IMR-90 (cell line): ENCODE measurements around the gene GATA6. TPM values are rescaled to one million over a fixed set of nuclear protein-coding genes. Genes with fewer than 3 reads are reported as not detected.

ENCODE experiments used
- ATAC-seq: fragments of 200-7000 bp; cut with Tn5 transposase; 2 replicates; pipeline ENCODE4 v1.9.1; 2020; ENCODE audit warnings: low read depth, mild to moderate bottlenecking, moderate library complexity
- BruUV-seq: library from RNA; stranded (reverse); fragments of 400-500 nt; replicated peaks from 2 replicates; lab custom pipeline; 2021; lab: Mats Ljungman, UMichigan
- CTCF ChIA-PET: fragments of 300-600 bp; formaldehyde crosslinking; extraction: SDS; loops from one replicate; lab custom pipeline; 2021; ENCODE audit warnings: antibody characterized with exemption; lab: Yijun Ruan, JAX
- POLR2A ChIA-PET: fragments of 300-600 bp; sonication (Branson Sonifier 250); formaldehyde crosslinking; loops from one replicate; lab custom pipeline; 2022; ENCODE audit warnings: antibody characterized with exemption; ENCODE audit not compliant: unreplicated experiment; lab: Charles Lee
- DNase-seq: peaks from one replicate; pipeline ENCODE4 v3.0.0; 2013
- H2AFZ ChIP-seq: replicated peaks from 2 replicates; pipeline ENCODE3; 2013; ENCODE audit warnings: low read length, mild to moderate bottlenecking; ENCODE audit not compliant: poor library complexity
- H2AK5ac ChIP-seq: 2 replicates; pipeline ENCODE4 v1.6.1; 2013; ENCODE audit warnings: low read depth, low read length, inconsistent platforms
- H2AK9ac ChIP-seq: replicated peaks from 2 replicates; pipeline ENCODE3; 2013; ENCODE audit warnings: mild to moderate bottlenecking, low read depth, low read length, moderate library complexity; ENCODE audit not compliant: poor library complexity
- H2BK120ac ChIP-seq: 2 replicates; pipeline ENCODE4 v1.6.1; 2013; ENCODE audit warnings: low read depth, low read length, inconsistent platforms
- H2BK15ac ChIP-seq: 3 replicates; pipeline ENCODE4 v1.6.1; 2013; ENCODE audit warnings: low read depth, low read length, inconsistent platforms
- H2BK20ac ChIP-seq: 2 replicates; pipeline ENCODE4 v1.6.1; 2013; ENCODE audit warnings: low read depth, mild to moderate bottlenecking, inconsistent platforms, low read length, moderate library complexity
- H2BK5ac ChIP-seq: 2 replicates; pipeline ENCODE4 v1.6.1; 2013; ENCODE audit warnings: mild to moderate bottlenecking, low read depth, low read length, inconsistent platforms; ENCODE audit not compliant: poor library complexity, severe bottlenecking
- H3K14ac ChIP-seq: replicated peaks from 2 replicates; pipeline ENCODE4 v1.6.1; 2013; ENCODE audit warnings: low read depth, low read length, inconsistent platforms
- H3K18ac ChIP-seq: 2 replicates; pipeline ENCODE4 v1.6.1; 2013; ENCODE audit warnings: low read depth, low read length, control low read depth
- H3K23ac ChIP-seq: 2 replicates; pipeline ENCODE4 v1.6.1; 2013; ENCODE audit warnings: low read depth, low read length, inconsistent platforms
- H3K27ac ChIP-seq: 2 replicates; pipeline ENCODE4 v1.5.1; 2013; ENCODE audit warnings: mild to moderate bottlenecking, control low read depth, low read length; ENCODE audit not compliant: insufficient read depth
- H3K27me3 ChIP-seq: 2 replicates; pipeline ENCODE4 v1.6.1; 2013; ENCODE audit warnings: low read length; ENCODE audit not compliant: control insufficient read depth, insufficient read depth
- H3K36me3 ChIP-seq: 2 replicates; pipeline ENCODE4 v1.6.1; 2013; ENCODE audit warnings: low read length, mixed read lengths; ENCODE audit not compliant: control insufficient read depth, insufficient read depth
- H3K4ac ChIP-seq: 2 replicates; pipeline ENCODE4 v1.6.1; 2013; ENCODE audit warnings: low read depth, low read length, inconsistent platforms
- H3K4me1 ChIP-seq: 2 replicates; pipeline ENCODE4 v1.6.1; 2013; ENCODE audit warnings: low read length, mixed read lengths; ENCODE audit not compliant: control insufficient read depth, insufficient read depth
- H3K4me2 ChIP-seq: 2 replicates; pipeline ENCODE4 v1.6.1; 2013; ENCODE audit warnings: low read depth, mild to moderate bottlenecking, control low read depth, low read length, moderate library complexity
- H3K4me3 ChIP-seq: 2 replicates; pipeline ENCODE4 v1.5.1; 2013; ENCODE audit warnings: low read depth, mild to moderate bottlenecking, control low read depth, low read length, moderate library complexity; ENCODE audit not compliant: insufficient read depth
- H3K56ac ChIP-seq: 2 replicates; pipeline ENCODE4 v1.6.1; 2013; ENCODE audit warnings: low read length, inconsistent platforms; ENCODE audit not compliant: insufficient read depth; ENCODE audit errors: extremely low read depth
- H3K79me1 ChIP-seq, 2 experiments: 2 replicates each; pipeline ENCODE4 v1.6.1; 2013; ENCODE audit warnings: low read length in 2 of 2, inconsistent platforms in 1 of 2, low read depth in 1 of 2
- H3K9ac ChIP-seq: 2 replicates; pipeline ENCODE4 v1.6.1; 2013; ENCODE audit warnings: low read depth, low read length, control low read depth
- H3K9me1 ChIP-seq: 2 replicates; pipeline ENCODE4 v1.6.1; 2013; ENCODE audit warnings: low read length, inconsistent platforms; ENCODE audit not compliant: insufficient read depth
- H3K9me3 ChIP-seq: 2 replicates; pipeline ENCODE4 v1.6.1; 2013; ENCODE audit warnings: low read length; ENCODE audit not compliant: control insufficient read depth, insufficient read depth
- H4K20me1 ChIP-seq: 2 replicates; pipeline ENCODE4 v1.6.1; 2013; ENCODE audit warnings: low read length, inconsistent platforms; ENCODE audit not compliant: insufficient read depth
- H4K5ac ChIP-seq: 2 replicates; pipeline ENCODE4 v1.6.1; 2013; ENCODE audit warnings: mild to moderate bottlenecking, low read depth, low read length, control low read depth
- H4K8ac ChIP-seq, 2 experiments: 2 replicates each; pipeline ENCODE4 v1.6.1; 2013; ENCODE audit warnings: low read depth in 2 of 2, low read length in 2 of 2, control low read depth in 1 of 2, inconsistent platforms in 1 of 2
- H4K91ac ChIP-seq: 2 replicates; pipeline ENCODE4 v1.6.1; 2013; ENCODE audit warnings: low read depth, low read length, inconsistent platforms; ENCODE audit not compliant: insufficient read depth
- FOS ChIP-seq: fragments of 150-350 bp; IDR thresholded peaks from 2 replicates; pipeline ENCODE4 v1.6.1; 2016; ENCODE audit warnings: low read depth, low read length
- MAZ ChIP-seq: IDR thresholded peaks from 2 replicates; pipeline ENCODE4 v1.6.1; 2012; ENCODE audit warnings: low read depth, mild to moderate bottlenecking, low read length, improper control_type of control experiment, moderate library complexity, borderline replicate concordance
- RAD21 ChIP-seq: IDR thresholded peaks from 2 replicates; pipeline ENCODE4 v1.6.1; 2012; ENCODE audit warnings: low read length, improper control_type of control experiment
- RFX5 ChIP-seq: IDR thresholded peaks from 2 replicates; pipeline ENCODE4 v1.8.0; 2012; ENCODE audit warnings: low read depth, mild to moderate bottlenecking, low read length, moderate library complexity
- SMC3 ChIP-seq: fragments of 150-350 bp; IDR thresholded peaks from 2 replicates; pipeline ENCODE4 v1.6.1; 2016; ENCODE audit warnings: low read depth, mild to moderate bottlenecking, antibody characterized with exemption, low read length, moderate library complexity
- WGBS, 2 experiments: methylation state at CpG; one replicate each; pipeline versions ENCODE4 v1.1.5 to v1.1.7; 2013; ENCODE audit warnings: missing lambda C conversion rate in 2 of 2; ENCODE audit not compliant: insufficient read length in 1 of 2; ENCODE audit errors: extremely low coverage in 2 of 2; 5-methylcytosine and 5-hydroxymethylcytosine counted together
- dilution Hi-C: fragments of 300-500 bp; cut with HindIII; formaldehyde crosslinking; loops from one replicate; pipeline ENCODE4 v1.14.3; 2018; ENCODE audit warnings: low sequenced_read_pairs; ENCODE audit not compliant: unreplicated experiment
- in situ Hi-C: fragments of 300-500 bp; cut with MboI; formaldehyde crosslinking; loops from 3 replicates; pipeline ENCODE4 v1.14.3; 2019; ENCODE audit warnings: low sequenced_read_pairs, inconsistent platforms, mixed read lengths
- intact Hi-C: fragments of 100-400 bp; cut with micrococcal nuclease; formaldehyde crosslinking; loops from 2 replicates; pipeline ENCODE4 v1.10.0; 2022
- polyA plus RNA-seq, 3 experiments: library from polyadenylated mRNA; depleted of rRNA; stranded (reverse); fragments of >200 nt; gene quantifications; 2 replicates each; pipeline ENCODE4 v1.2.3, GENCODE V29; 2012; ENCODE audit warnings: low replicate concordance in 1 of 3
- total RNA-seq: library from RNA; depleted of rRNA; stranded (reverse); fragments of >200 nt; gene quantifications from 2 replicates; pipeline ENCODE4 v1.2.3, GENCODE V29; 2012

The GATA6 gene
- total and polyA plus RNA-seq, 2 of the 4 experiments (the other 2 are of a cell fraction): 2.5 to 4.0 TPM

DNA sequence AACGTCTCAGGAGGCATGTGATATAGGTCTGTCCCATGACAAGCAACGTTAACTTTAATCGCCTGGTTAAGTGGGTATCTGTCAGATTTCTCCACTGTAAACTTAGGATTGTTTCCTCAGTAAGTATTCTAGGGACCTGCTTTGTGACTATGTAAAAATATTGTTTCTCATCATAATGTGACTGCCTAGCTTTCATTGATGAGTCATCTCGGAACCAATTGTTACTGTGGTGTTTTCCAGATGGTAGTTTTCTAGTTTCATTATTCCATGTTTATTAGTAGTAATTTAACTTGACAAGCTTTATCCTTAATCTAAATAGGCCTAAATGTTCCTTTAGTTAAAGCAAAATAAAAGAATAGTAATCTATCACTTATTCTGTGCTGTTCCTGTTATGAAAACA, 28.2 kb upstream of the GATA6 start:
- DNase-seq: no peak
- no CpG with 5 or more reads among the region's 4 CpGs for WGBS, 2 experiments
- Histone ChIP-seq H3K14ac (no peak overlapping the region), H4K20me1 (no peaks in the 10 kb centered on the region), H4K91ac (no peak overlapping the region), H2AFZ (no peak overlapping the region), H2BK120ac (no peak overlapping the region), H3K4me3 (no peak overlapping the region), H2BK15ac (no peak overlapping the region), H4K8ac (no peak overlapping the region), H3K9me1 (no peaks in the 10 kb centered on the region), H3K18ac (no peak overlapping the region), H3K27me3 (peaks cover 7% of the 10 kb centered on the region), H3K36me3 (no peaks in the 10 kb centered on the region), H3K27ac (no peak overlapping the region), H3K4me2 (no peak overlapping the region), H4K5ac (no peak overlapping the region), H2AK9ac (no peak overlapping the region), H2AK5ac (no peak overlapping the region), H2BK5ac (no peak overlapping the region), H3K4me1 (no peaks in the 10 kb centered on the region), H2BK20ac (no peak overlapping the region), H3K4ac (no peak overlapping the region), H3K79me1 (no peaks in the 10 kb centered on the region), H3K23ac (no peak overlapping the region), H3K9me3 (no peaks in the 10 kb centered on the region), H3K9ac (no peak overlapping the region), H3K56ac (no peak overlapping the region)
- no peak for ATAC-seq
- BruUV-seq: no TSS peak
- CTCF ChIA-PET: interaction anchor here (0.6 kb wide), 1 partner anchor 572 kb away, joined by 3 read pairs; no protein-coding TSS in a partner anchor
- POLR2A ChIA-PET: no interaction called here
- 0 out of 2 replicates have a peak, but pooled peaks have one; percentile 6 for TF ChIP-seq FOS
- no peak for TF ChIP-seq RAD21
- no peak for TF ChIP-seq SMC3
- TF ChIP-seq MAZ: no peak
- no peak for TF ChIP-seq RFX5
- in situ Hi-C loops (no loop called here), dilution Hi-C loops (no loop called here), intact Hi-C loops (no loop called here)
